Endothelial cell of umbilical vein (primary cell): ENCODE measurements around the gene GRAMD1B. TPM values are rescaled to one million over a fixed set of nuclear protein-coding genes. Genes with fewer than 3 reads are reported as not detected.

Experiments
- BruUV-seq: library from RNA; stranded (reverse); fragments of 400-500 nt; replicated peaks from 2 replicates; lab custom pipeline; 2021; lab: Mats Ljungman, UMichigan
- CTCF ChIA-PET: fragments of 300-600, 350-600 bp; sonication (Branson Sonifier 250); formaldehyde crosslinking; loops from one replicate; lab custom pipeline; 2021; ENCODE audit warnings: antibody characterized with exemption, inconsistent platforms; lab: Charles Lee
- POLR2A ChIA-PET: fragments of 300-600, 350-600 bp; sonication (Branson Sonifier 250); formaldehyde crosslinking; loops from one replicate; lab custom pipeline; 2021; ENCODE audit warnings: antibody characterized with exemption, inconsistent platforms; lab: Charles Lee
- DNase-seq: peaks from one replicate; pipeline ENCODE4 v3.0.0-alpha.2; 2011; ENCODE audit warnings: low read depth, low spot score
- FAIRE-seq: peaks from 2 replicates; lab custom pipeline; 2011; peaks lifted over from hg19 to GRCh38; lab: Jason Lieb, UNC
- H2AFZ ChIP-seq: 2 replicates; pipeline ENCODE4 v1.6.0; 2012; ENCODE audit warnings: low read depth, low read length, control low read depth, inconsistent platforms
- H3K27ac ChIP-seq: 2 replicates; pipeline ENCODE4 v1.5.1; 2011; ENCODE audit warnings: low read depth, mild to moderate bottlenecking, control low read depth, low read length, moderate library complexity; ENCODE audit not compliant: insufficient read depth
- H3K27me3 ChIP-seq, 2 experiments: 2 replicates each; pipeline versions ENCODE4 v1.6.0 to v1.6.1; 2011; ENCODE audit warnings: low read length in 2 of 2, mixed read lengths in 1 of 2; ENCODE audit not compliant: control insufficient read depth in 2 of 2, insufficient read depth in 2 of 2
- H3K36me3 ChIP-seq, 2 experiments: 2 replicates in 1 of 2; 3 replicates in 1 of 2; pipeline ENCODE4 v1.5.1; 2011; ENCODE audit warnings: low read length in 2 of 2, mild to moderate bottlenecking in 1 of 2, moderate library complexity in 1 of 2; ENCODE audit not compliant: control insufficient read depth in 2 of 2, insufficient read depth in 2 of 2; ENCODE audit errors: extremely low read depth in 1 of 2
- H3K4me1 ChIP-seq: 3 replicates; pipeline ENCODE4 v1.5.1; 2011; ENCODE audit warnings: mild to moderate bottlenecking, low read length; ENCODE audit not compliant: control insufficient read depth, insufficient read depth; ENCODE audit errors: extremely low read depth
- H3K4me2 ChIP-seq: 2 replicates; pipeline ENCODE4 v1.6.1; 2011; ENCODE audit warnings: low read length, control low read depth, mixed read lengths; ENCODE audit not compliant: insufficient read depth
- H3K4me3 ChIP-seq, 3 experiments: fragments of 200-600 bp in 1 of 3; sonication (generic), shearing (Covaris generic) in 1 of 3; replicated peaks in 1 of 3; 2 replicates each; pipeline ENCODE4 v1.5.1; 2011 to 2016; ENCODE audit warnings: control low read depth in 3 of 3, low read length in 3 of 3, mild to moderate bottlenecking in 2 of 3, inconsistent platforms in 1 of 3, low read depth in 1 of 3, moderate library complexity in 1 of 3; ENCODE audit not compliant: insufficient read depth in 1 of 3
- H3K79me2 ChIP-seq: 2 replicates; pipeline ENCODE4 v1.6.0; 2012; ENCODE audit warnings: low read length, inconsistent platforms; ENCODE audit not compliant: control insufficient read depth, insufficient read depth
- H3K9ac ChIP-seq: replicated peaks from 2 replicates; pipeline ENCODE3; 2011; ENCODE audit warnings: low read length, control low read depth; ENCODE audit not compliant: insufficient read depth; ENCODE audit errors: extremely low read depth
- H3K9me1 ChIP-seq: replicated peaks from 3 replicates; pipeline ENCODE4 v1.6.0; 2011; ENCODE audit warnings: mild to moderate bottlenecking, low read length; ENCODE audit not compliant: control insufficient read depth, insufficient read depth; ENCODE audit errors: extremely low read depth
- H3K9me3 ChIP-seq: replicated peaks from 2 replicates; pipeline ENCODE4 v1.5.1; 2012; ENCODE audit warnings: low read length, inconsistent platforms; ENCODE audit not compliant: control insufficient read depth, insufficient read depth
- H4K20me1 ChIP-seq: replicated peaks from 2 replicates; pipeline ENCODE3; 2011; ENCODE audit warnings: mild to moderate bottlenecking, low read length; ENCODE audit not compliant: control insufficient read depth, insufficient read depth; ENCODE audit errors: extremely low read depth
- EZH2 ChIP-seq: IDR thresholded peaks from 2 replicates; pipeline ENCODE4 v1.6.1; 2012; ENCODE audit warnings: borderline replicate concordance, low read depth, mild to moderate bottlenecking, moderate library complexity, low read length, inconsistent platforms; ENCODE audit not compliant: severe bottlenecking
- FOS ChIP-seq: IDR thresholded peaks from 2 replicates; pipeline ENCODE4 v1.6.1; 2011; ENCODE audit warnings: mild to moderate bottlenecking, low read length, moderate library complexity, borderline replicate concordance; ENCODE audit not compliant: insufficient read depth
- GATA2 ChIP-seq: IDR thresholded peaks from 2 replicates; pipeline ENCODE4 v1.7.0; 2011; ENCODE audit warnings: low read depth, mild to moderate bottlenecking, moderate library complexity, mixed read lengths, low read length; ENCODE audit not compliant: insufficient read length, insufficient read depth
- JUN ChIP-seq: IDR thresholded peaks from 2 replicates; pipeline ENCODE4 v1.6.1; 2011; ENCODE audit warnings: borderline replicate concordance, low read depth; ENCODE audit not compliant: insufficient read length, insufficient read depth
- MYC ChIP-seq: IDR thresholded peaks from one replicate; pipeline ENCODE4 v1.6.1; 2011; ENCODE audit warnings: mild to moderate bottlenecking, low read depth, low read length
- POLR2A ChIP-seq: IDR thresholded peaks from 2 replicates; pipeline ENCODE4 v1.6.1; 2012; ENCODE audit warnings: low read depth, mild to moderate bottlenecking, control low read depth, low read length
- POLR2AphosphoS5 ChIP-seq: IDR thresholded peaks from 2 replicates; pipeline ENCODE4 v1.6.1; 2012; ENCODE audit warnings: low read depth, mild to moderate bottlenecking, control low read depth, low read length, moderate library complexity; ENCODE audit not compliant: insufficient read depth
- dilution Hi-C: fragments of 300-500 bp; cut with MboI; formaldehyde crosslinking; loops from one replicate; pipeline ENCODE4 v1.15.0; 2019; ENCODE audit warnings: low sequenced_read_pairs; ENCODE audit not compliant: extremely low pct_ligation_motif_present
- intact Hi-C: fragments of 100-400 bp; cut with micrococcal nuclease; formaldehyde crosslinking; loops from one replicate; pipeline ENCODE4 v1.10.0; 2022
- polyA plus RNA-seq, 4 experiments: library from polyadenylated mRNA; depleted of rRNA in 3 of 4; stranded (reverse) in 3 of 4; unstranded in 1 of 4; fragments of >200 nt; gene quantifications; 2 replicates each; pipeline versions ENCODE4 v1.2.1 to v1.2.3, GENCODE V29; 2011 to 2012; ENCODE audit warnings: missing spikeins in 1 of 4
- total RNA-seq: library from RNA; stranded (reverse); gene quantifications from 2 replicates; pipeline ENCODE4 v1.2.3, GENCODE V29; 2021
- TF ChIP-seq, protein P1 (sequence below), 2 donors: IDR thresholded peaks; 1 replicate in 1 of 2; 2 replicates in 1 of 2; pipeline ENCODE4 v1.5.1; 2011; ENCODE audit warnings: low read length in 2 of 2, mild to moderate bottlenecking in 2 of 2, moderate library complexity in 2 of 2, control low read depth in 1 of 2, inconsistent platforms in 1 of 2, low read depth in 1 of 2; ENCODE audit not compliant: insufficient read depth in 1 of 2; ENCODE audit errors: extremely low read depth in 1 of 2
- TF ChIP-seq, protein P2 (sequence below): IDR thresholded peaks from 2 replicates; pipeline ENCODE4 v1.6.1; 2011; ENCODE audit not compliant: insufficient read depth, insufficient read length

Gene GRAMD1B
- total and polyA plus RNA-seq, 2 donors (not counting 3 experiments of a cell fraction or from before 2014, with no cell fraction given), result 5.1 to 11.1 TPM

DNA sequence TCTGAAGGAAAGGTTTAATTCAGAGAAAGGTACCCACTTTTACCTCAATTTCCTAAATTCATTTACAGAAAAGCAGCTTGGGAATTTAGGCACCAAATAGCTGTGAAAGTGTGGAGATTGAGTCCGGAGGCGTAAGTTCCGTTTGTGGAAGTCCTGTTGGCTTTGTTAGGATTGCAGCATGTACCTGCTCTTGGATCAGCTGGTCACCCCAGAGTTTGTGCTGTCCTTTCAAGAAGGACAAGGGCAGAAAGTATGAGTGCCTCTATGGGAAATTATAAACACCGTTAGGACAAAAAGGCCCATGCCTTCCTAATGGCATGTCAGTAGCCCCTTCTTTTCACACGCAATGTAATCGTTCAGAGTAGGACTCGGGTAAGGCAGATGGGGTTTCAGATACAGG lies 126.6 kb downstream of the GRAMD1B start:
- Histone ChIP-seq H3K79me2 (no peaks in the 10 kb centered on the region), H3K27ac (no peak overlapping the region), H3K9me3 (no peaks in the 10 kb centered on the region), H3K9me1 (no peaks in the 10 kb centered on the region), H3K4me2 (no peak overlapping the region), H4K20me1 (no peaks in the 10 kb centered on the region), H3K4me3 (no peak overlapping the region), H3K27me3 (peaks cover 0 to 9% of the 10 kb centered on the region in 2 experiments), H3K9ac (no peak overlapping the region), H2AFZ (no peak overlapping the region), H3K36me3 (no peaks in the 10 kb centered on the region), H3K4me1 (no peaks in the 10 kb centered on the region)
- TF ChIP-seq POLR2A (no peak), JUN (no peak), EZH2 (no peak), FOS (no peak), POLR2AphosphoS5 (no peak), GATA2 (no peak), MYC (no peak)
- TF ChIP-seq, protein P1, sequence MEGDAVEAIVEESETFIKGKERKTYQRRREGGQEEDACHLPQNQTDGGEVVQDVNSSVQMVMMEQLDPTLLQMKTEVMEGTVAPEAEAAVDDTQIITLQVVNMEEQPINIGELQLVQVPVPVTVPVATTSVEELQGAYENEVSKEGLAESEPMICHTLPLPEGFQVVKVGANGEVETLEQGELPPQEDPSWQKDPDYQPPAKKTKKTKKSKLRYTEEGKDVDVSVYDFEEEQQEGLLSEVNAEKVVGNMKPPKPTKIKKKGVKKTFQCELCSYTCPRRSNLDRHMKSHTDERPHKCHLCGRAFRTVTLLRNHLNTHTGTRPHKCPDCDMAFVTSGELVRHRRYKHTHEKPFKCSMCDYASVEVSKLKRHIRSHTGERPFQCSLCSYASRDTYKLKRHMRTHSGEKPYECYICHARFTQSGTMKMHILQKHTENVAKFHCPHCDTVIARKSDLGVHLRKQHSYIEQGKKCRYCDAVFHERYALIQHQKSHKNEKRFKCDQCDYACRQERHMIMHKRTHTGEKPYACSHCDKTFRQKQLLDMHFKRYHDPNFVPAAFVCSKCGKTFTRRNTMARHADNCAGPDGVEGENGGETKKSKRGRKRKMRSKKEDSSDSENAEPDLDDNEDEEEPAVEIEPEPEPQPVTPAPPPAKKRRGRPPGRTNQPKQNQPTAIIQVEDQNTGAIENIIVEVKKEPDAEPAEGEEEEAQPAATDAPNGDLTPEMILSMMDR (IDR thresholded peaks at IDR 0.05; ENCODE audit: extremely low read depth in 1 of 2, insufficient read depth in 1 of 2, low read depth in 1 of 2, low read length in 2 of 2), result no peak
- TF ChIP-seq, protein P2, sequence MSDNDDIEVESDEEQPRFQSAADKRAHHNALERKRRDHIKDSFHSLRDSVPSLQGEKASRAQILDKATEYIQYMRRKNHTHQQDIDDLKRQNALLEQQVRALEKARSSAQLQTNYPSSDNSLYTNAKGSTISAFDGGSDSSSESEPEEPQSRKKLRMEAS, result no peak
- POLR2A ChIA-PET, result no interaction called here
- DNase-seq, result no peak
- dilution Hi-C loops, result no loop called here
- CTCF ChIA-PET, result interaction anchor here (0.8 to 1.5 kb wide), 3 partner anchors 20 to 46 kb away, joined by 3 read pairs; no protein-coding TSS in a partner anchor
- BruUV-seq, result no TSS peak
- FAIRE-seq, result no peak
- intact Hi-C loops, result loop anchor here (5.0 kb wide), 1 partner anchor 254 kb away; no protein-coding TSS in a partner anchor
